Ovary (tissue), 9 donors: Measurements from ENCODE around the gene SORT1. TPM values are rescaled to one million over a fixed set of nuclear protein-coding genes. Genes with fewer than 3 reads are reported as not detected.
"Not testable (repeated sequence)": the region's sequence is repeated elsewhere in the genome, so short reads cannot be mapped to it uniquely, and the experiment has no call there.

Source experiments
- DNase-seq, 5 donors: peaks; one replicate each; pipeline ENCODE4 v3.0.0-alpha.2; 2019 to 2020
- H3K27ac ChIP-seq, 2 donors: fragments of 200-600 bp; one replicate each; pipeline versions ENCODE4 v1.5.1 to v1.8.0; 2019 to 2022
- H3K27me3 ChIP-seq: fragments of 200-600 bp; one replicate; pipeline ENCODE4 v1.8.0; 2022
- H3K36me3 ChIP-seq: fragments of 200-600 bp; sonication (generic); one replicate; pipeline ENCODE4 v1.5.1; 2019
- H3K4me1 ChIP-seq: one replicate; pipeline ENCODE4 v1.8.1; 2013; ENCODE audit warnings: mild to moderate bottlenecking, moderate library complexity; ENCODE audit not compliant: insufficient read depth
- H3K4me3 ChIP-seq: fragments of 200-600 bp; sonication (generic); one replicate; pipeline ENCODE4 v1.5.1; 2017
- H3K9me3 ChIP-seq, 2 donors: fragments of 200-600 bp in 1 of 2; sonication (generic) in 1 of 2; one replicate each; pipeline versions ENCODE4 v1.5.1 to v1.8.1; 2013 to 2019; ENCODE audit warnings: mild to moderate bottlenecking in 1 of 2, moderate library complexity in 1 of 2
- EP300 ChIP-seq: sonication (generic); formaldehyde crosslinking; IDR thresholded peaks from one replicate; pipeline ENCODE4 v1.6.1; 2017; ENCODE audit warnings: antibody characterized with exemption
- POLR2A ChIP-seq: fragments of 450-650 bp; IDR thresholded peaks from one replicate; pipeline ENCODE4 v1.6.1; 2017; ENCODE audit warnings: antibody characterized with exemption, mild to moderate bottlenecking, moderate library complexity
- WGBS, 3 donors: extraction: QIAGEN DNeasy Blood & Tissue Kit in 1 of 3; methylation state at CpG; one replicate each; pipeline versions ENCODE4 v1.1.5 to v1.1.7; 2013 to 2017; 5-methylcytosine and 5-hydroxymethylcytosine counted together
- intact Hi-C, 4 donors: fragments of 100-400 bp; cut with DNase I; formaldehyde crosslinking; loops; one replicate each; pipeline versions ENCODE4 v1.11.0 to v1.15.1; 2022 to 2023
- polyA plus RNA-seq, 2 donors: library from polyadenylated mRNA; stranded (reverse); fragments of 200-250 nt in 1 of 2; fragments of 350-450 nt in 1 of 2; fragmentation: Illumina TruSeq in 1 of 2; extraction: RNeasy Lipid Tissue Mini Kit (QIAGEN cat#74804) in 1 of 2; gene quantifications; one replicate each; pipeline ENCODE4 v1.2.3, GENCODE V29; 2013 to 2014
- total RNA-seq, 7 donors: library from RNA; depleted of rRNA in 2 of 7; stranded (reverse); fragments of >200 nt in 2 of 7; fragmentation: NEBNext Ultra II Directional in 3 of 7; extraction: Animal tissue kit (Norgen Biotek cat#: 25700) in 3 of 7; gene quantifications; one replicate each; pipeline versions ENCODE4 v1.1.0 to v1.2.4, GENCODE V29; 2016 to 2023
- TF ChIP-seq, protein P1 (sequence below), 3 donors: fragments of 450-650 bp in 2 of 3; fragments of 200-600 bp in 1 of 3; IDR thresholded peaks; one replicate each; pipeline versions ENCODE4 v1.5.1 to v1.8.0; 2016 to 2022; ENCODE audit warnings: antibody characterized with exemption in 3 of 3, mild to moderate bottlenecking in 1 of 3
- donor health status: DM: no; HTN: no; CAD: no; lungs with moderate emphysema.
- donor health status: DM: no; HTN: no; CAD: no.
- donor health status: Bipolar disorder and iron deficiency.
- donor health status: DM: yes; HTN: yes; CAD: no.
- donor health status: DM: no; HTN: no; CAD: no.
- donor health status: DM: yes; HTN: yes; CAD: no.

Gene SORT1
- total and polyA plus RNA-seq, 9 donors, result 4.3 to 37.0 (median 16.0) TPM

DNA sequence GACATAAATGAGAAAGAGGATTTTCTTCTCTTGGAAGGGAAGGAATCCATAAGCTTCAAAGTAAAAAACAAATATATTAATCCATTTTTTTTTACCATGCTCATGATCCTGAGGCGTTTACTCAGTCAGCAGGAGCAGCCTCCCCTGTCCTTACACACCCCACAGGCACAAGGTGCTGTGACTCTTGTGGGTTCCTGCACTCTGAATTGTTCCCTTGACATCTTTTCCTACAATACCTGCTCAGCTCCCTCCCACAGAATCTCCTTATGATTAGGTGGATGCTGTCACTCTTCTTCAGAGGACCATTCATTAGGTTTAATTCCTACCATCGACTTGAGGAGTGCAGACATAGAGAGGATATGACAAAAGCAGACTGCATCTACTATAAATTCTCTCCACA lies 104.7 kb downstream of the SORT1 start:
- Histone ChIP-seq H3K27me3 (no peaks in the 10 kb centered on the region), H3K4me3 (no peak overlapping the region), H3K36me3 (no peaks in the 10 kb centered on the region), H3K9me3 (no peaks in the 10 kb centered on the region), H3K4me1 (no peaks in the 10 kb centered on the region), H3K27ac (no peak overlapping the region)
- 52 to 76% (median 58%) methylated on average over 2 of the region's 2 CpGs for WGBS, 3 donors
- TF ChIP-seq POLR2A (no peak), EP300 (no peak)
- TF ChIP-seq, protein P1, sequence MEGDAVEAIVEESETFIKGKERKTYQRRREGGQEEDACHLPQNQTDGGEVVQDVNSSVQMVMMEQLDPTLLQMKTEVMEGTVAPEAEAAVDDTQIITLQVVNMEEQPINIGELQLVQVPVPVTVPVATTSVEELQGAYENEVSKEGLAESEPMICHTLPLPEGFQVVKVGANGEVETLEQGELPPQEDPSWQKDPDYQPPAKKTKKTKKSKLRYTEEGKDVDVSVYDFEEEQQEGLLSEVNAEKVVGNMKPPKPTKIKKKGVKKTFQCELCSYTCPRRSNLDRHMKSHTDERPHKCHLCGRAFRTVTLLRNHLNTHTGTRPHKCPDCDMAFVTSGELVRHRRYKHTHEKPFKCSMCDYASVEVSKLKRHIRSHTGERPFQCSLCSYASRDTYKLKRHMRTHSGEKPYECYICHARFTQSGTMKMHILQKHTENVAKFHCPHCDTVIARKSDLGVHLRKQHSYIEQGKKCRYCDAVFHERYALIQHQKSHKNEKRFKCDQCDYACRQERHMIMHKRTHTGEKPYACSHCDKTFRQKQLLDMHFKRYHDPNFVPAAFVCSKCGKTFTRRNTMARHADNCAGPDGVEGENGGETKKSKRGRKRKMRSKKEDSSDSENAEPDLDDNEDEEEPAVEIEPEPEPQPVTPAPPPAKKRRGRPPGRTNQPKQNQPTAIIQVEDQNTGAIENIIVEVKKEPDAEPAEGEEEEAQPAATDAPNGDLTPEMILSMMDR (IDR thresholded peaks at IDR 0.05), result no peak
- intact Hi-C loops, result no loop called here
- no peak for DNase-seq

- WGBS, 3 donors, result 53 to 79% (median 72%) methylated on average over 9 of the region's 9 CpGs
- TF ChIP-seq EP300 (no peak), POLR2A (no peak)
- TF ChIP-seq, protein P1 (IDR thresholded peaks at IDR 0.05), result no peak
- DNase-seq, result no peak
These were observed 105.4 kb downstream of the SORT1 start for GRCh38 chr1:109292364-109292763.

DNA sequence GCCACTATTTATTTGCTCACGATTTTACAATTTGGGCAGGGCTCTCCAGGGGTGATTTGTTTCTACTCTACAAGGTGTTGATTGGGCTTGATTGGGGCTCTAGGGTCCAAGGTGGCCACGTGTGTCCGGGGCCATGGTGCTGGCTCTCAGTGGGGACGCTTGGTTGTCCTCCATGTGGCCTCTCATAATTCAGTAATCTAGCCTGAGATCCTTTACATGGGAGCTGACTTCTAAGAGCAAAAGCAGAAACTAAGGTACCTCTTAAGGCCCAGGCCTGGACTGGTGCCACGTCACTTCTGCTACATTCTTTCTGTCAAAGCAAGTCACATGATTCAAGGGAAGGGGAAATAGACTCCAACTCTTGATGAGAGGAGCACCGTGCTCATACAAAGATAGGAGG lies 106.7 kb downstream of the SORT1 start:
- Histone ChIP-seq H3K9me3 (no peaks in the 10 kb centered on the region), H3K27ac (no peak overlapping the region), H3K4me3 (no peak overlapping the region), H3K36me3 (no peaks in the 10 kb centered on the region), H3K4me1 (no peaks in the 10 kb centered on the region), H3K27me3 (no peaks in the 10 kb centered on the region)
- no peak for DNase-seq
- 72 to 73% (median 73%) methylated on average over 6 of the region's 6 CpGs for WGBS, 3 donors
- TF ChIP-seq, protein P1 (IDR thresholded peaks at IDR 0.05), result no peak
- no peak for TF ChIP-seq EP300
- no peak for TF ChIP-seq POLR2A
- intact Hi-C loops, result no loop called here

More at GRCh38 chr1:109292364-109292763, 105.4 kb downstream of the SORT1 start:
- no peaks in the 10 kb centered on the region for H3K27me3 ChIP-seq
- no peak overlapping the region for H3K27ac ChIP-seq
- H3K9me3 ChIP-seq, result no peaks in the 10 kb centered on the region
- H3K4me3 ChIP-seq, result no peak overlapping the region
- no peaks in the 10 kb centered on the region for H3K36me3 ChIP-seq
- H3K4me1 ChIP-seq, result no peaks in the 10 kb centered on the region
- intact Hi-C loops, result no loop called here

DNA sequence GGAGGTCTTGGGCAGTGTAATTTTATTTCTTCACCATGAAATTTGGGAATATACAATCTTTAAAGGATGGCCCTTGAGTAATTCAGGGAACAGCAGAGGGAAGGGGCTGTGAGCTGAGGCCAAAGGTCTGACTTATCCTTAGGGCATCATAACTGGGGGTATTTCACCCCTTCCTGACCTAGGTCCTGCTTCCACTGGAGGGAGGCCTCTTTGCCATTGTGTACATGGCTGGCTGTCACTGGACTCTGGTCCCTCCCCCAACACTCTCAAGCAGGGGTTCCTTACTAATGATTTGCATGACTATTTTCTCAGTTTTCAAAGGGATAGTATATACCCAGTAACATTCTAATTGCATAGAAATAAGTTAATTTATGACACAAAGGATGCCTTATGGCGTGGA lies 107.6 kb downstream of the SORT1 start:
- WGBS, 3 donors, result 90 to 97% (median 90%) methylated on average over 1 of the region's 1 CpG
- Histone ChIP-seq H3K36me3 (no peaks in the 10 kb centered on the region), H3K27ac (no peak overlapping the region), H3K27me3 (no peaks in the 10 kb centered on the region), H3K9me3 (no peaks in the 10 kb centered on the region), H3K4me3 (no peak overlapping the region), H3K4me1 (no peaks in the 10 kb centered on the region)
- intact Hi-C loops, result no loop called here
- no peak for TF ChIP-seq EP300
- no peak for TF ChIP-seq POLR2A
- TF ChIP-seq, protein P1 (IDR thresholded peaks at IDR 0.05), result no peak
- no peak for DNase-seq

DNA sequence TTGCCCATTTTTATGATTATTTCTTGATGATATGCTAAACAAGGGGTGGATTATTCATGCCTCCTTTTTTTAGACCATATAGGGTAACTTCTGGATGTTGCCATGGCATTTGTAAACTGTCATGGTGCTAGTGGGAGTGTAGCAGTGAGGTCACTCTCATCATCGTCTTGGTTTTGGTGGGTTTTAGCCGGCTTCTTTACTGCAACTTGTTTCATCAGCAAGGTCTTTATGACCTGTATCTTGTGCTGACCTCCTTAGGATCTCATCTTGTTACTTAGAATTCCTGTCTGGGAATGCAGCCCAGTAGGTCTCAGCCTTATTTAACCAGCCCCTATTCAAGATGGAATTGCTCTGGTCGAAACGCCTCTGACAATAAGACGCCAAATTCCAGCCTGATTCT lies 111.0 kb downstream of the SORT1 start:
- not testable (repeated sequence) for H3K36me3 ChIP-seq, H3K4me1 ChIP-seq, H3K27ac ChIP-seq, H3K9me3 ChIP-seq, DNase-seq, H3K4me3 ChIP-seq, H3K27me3 ChIP-seq
- 62 to 66% (median 63%) methylated on average over 5 of the region's 5 CpGs for WGBS, 3 donors
- intact Hi-C loops, result loop anchor here in 1 of 4 donors (2.0 to 10.0 kb wide), 3 partner anchors 20 to 412 kb away; partner anchors contain the start of genes GPSM2, MYBPHL and SARS1
